DOHH2 (cell line): ENCODE data around the gene HERC3.

Experiments used
- H3F3A ChIP-seq: fragments of 200-600 bp; sonication (generic), shearing (Covaris generic); 2 replicates; pipeline ENCODE4 v1.6.0; 2016; ENCODE audit warnings: antibody characterized with exemption, mild to moderate bottlenecking; ENCODE audit not compliant: control insufficient read depth, insufficient read depth
- H3K27ac ChIP-seq: fragments of 200-600 bp; sonication (generic); 2 replicates; pipeline ENCODE4 v1.5.1; 2014; ENCODE audit warnings: low read depth, mild to moderate bottlenecking, low read length, moderate library complexity
- H3K27me3 ChIP-seq: fragments of 200-600 bp; sonication (generic); 2 replicates; pipeline ENCODE4 v1.6.1; 2014; ENCODE audit warnings: mild to moderate bottlenecking, low read length, mixed read lengths; ENCODE audit not compliant: control insufficient read depth
- H3K36me3 ChIP-seq: fragments of 200-600 bp; sonication (generic); 2 replicates; pipeline ENCODE4 v1.6.1; 2014; ENCODE audit warnings: mild to moderate bottlenecking, low read length, moderate library complexity, mixed read lengths; ENCODE audit not compliant: control insufficient read depth
- H3K4me1 ChIP-seq: fragments of 200-600 bp; sonication (generic); 2 replicates; pipeline ENCODE4 v1.6.1; 2014; ENCODE audit warnings: mild to moderate bottlenecking, low read length, mixed read lengths; ENCODE audit not compliant: control insufficient read depth
- H3K4me2 ChIP-seq: fragments of 200-600 bp; sonication (generic); 2 replicates; pipeline ENCODE4 v1.6.0; 2014; ENCODE audit warnings: mild to moderate bottlenecking, low read length, moderate library complexity
- H3K4me3 ChIP-seq: fragments of 200-600 bp; sonication (generic); 2 replicates; pipeline ENCODE4 v1.5.1; 2014; ENCODE audit warnings: mild to moderate bottlenecking, low read length, mixed read lengths
- H3K79me2 ChIP-seq: fragments of 200-600 bp; sonication (generic); 2 replicates; pipeline ENCODE4 v1.6.1; 2014; ENCODE audit warnings: mild to moderate bottlenecking, low read length, mixed read lengths; ENCODE audit not compliant: control insufficient read depth
- H3K9me2 ChIP-seq: fragments of 200-600 bp; sonication (generic); replicated peaks from 2 replicates; pipeline ENCODE4 v1.6.1; 2014; ENCODE audit warnings: mild to moderate bottlenecking, low read length, mixed read lengths; ENCODE audit not compliant: control insufficient read depth
- H3K9me3 ChIP-seq: fragments of 200-600 bp; sonication (generic); 2 replicates; pipeline ENCODE4 v1.6.1; 2014; ENCODE audit warnings: antibody characterized with exemption, low read length, mixed read lengths; ENCODE audit not compliant: control insufficient read depth, insufficient read depth
- H4K20me1 ChIP-seq: fragments of 200-600 bp; sonication (generic); 2 replicates; pipeline ENCODE4 v1.6.0; 2014; ENCODE audit warnings: low read depth, mild to moderate bottlenecking, antibody characterized with exemption, low read length, moderate library complexity; ENCODE audit not compliant: control insufficient read depth, insufficient read depth
- CTCF ChIP-seq: fragments of 200-600 bp; sonication (generic); IDR thresholded peaks from one replicate; pipeline ENCODE4 v1.5.1; 2014; ENCODE audit warnings: antibody characterized with exemption, mild to moderate bottlenecking, low read depth, low read length; ENCODE audit not compliant: poor library complexity, severe bottlenecking
- EZH2phosphoT487 ChIP-seq: fragments of 200-600 bp; sonication (generic); IDR thresholded peaks from 2 replicates; pipeline ENCODE4 v1.6.1; 2017; ENCODE audit warnings: borderline replicate concordance, mild to moderate bottlenecking, antibody characterized with exemption, low read length, moderate library complexity, mixed read lengths

The HERC3 gene

GRCh38 chr4:88659055-88659889 is 67.0 kb downstream of the HERC3 start:
- no peaks in the 10 kb centered on the region for H3K79me2 ChIP-seq
- no peak overlapping the region for H3K4me3 ChIP-seq
- no peak for TF ChIP-seq EZH2phosphoT487
- TF ChIP-seq CTCF, result peak; percentile 59
- no peaks in the 10 kb centered on the region for H3K4me1 ChIP-seq
- H3K27me3 ChIP-seq, result no peaks in the 10 kb centered on the region
- no peaks in the 10 kb centered on the region; the same call in 1 of the 2 replicates for H4K20me1 ChIP-seq
- no peak overlapping the region for H3K4me2 ChIP-seq
- no peaks in the 10 kb centered on the region for H3K9me3 ChIP-seq
- H3K36me3 ChIP-seq, result peaks cover 4% of the 10 kb centered on the region; the same call in 1 of the 2 replicates
- no peaks in the 10 kb centered on the region for H3F3A ChIP-seq
- no peaks in the 10 kb centered on the region for H3K9me2 ChIP-seq
- H3K27ac ChIP-seq, result no peak overlapping the region

GRCh38 chr4:88659890-88660208 is 67.6 kb downstream of the HERC3 start:
- Histone ChIP-seq H3K79me2 (no peaks in the 10 kb centered on the region), H3K27ac (no peak overlapping the region), H4K20me1 (no peaks in the 10 kb centered on the region; the same call in 1 of the 2 replicates), H3K4me3 (no peak overlapping the region), H3K4me2 (no peak overlapping the region), H3K9me3 (no peaks in the 10 kb centered on the region), H3F3A (no peaks in the 10 kb centered on the region), H3K9me2 (no peaks in the 10 kb centered on the region), H3K4me1 (no peaks in the 10 kb centered on the region), H3K27me3 (no peaks in the 10 kb centered on the region), H3K36me3 (peaks cover 4% of the 10 kb centered on the region; the same call in 1 of the 2 replicates)
- TF ChIP-seq CTCF (no peak), EZH2phosphoT487 (no peak)

GRCh38 chr4:88660446-88661294 is 68.4 kb downstream of the HERC3 start:
- Histone ChIP-seq H3K36me3 (peaks cover 4% of the 10 kb centered on the region; the same call in 1 of the 2 replicates), H3K27ac (no peak overlapping the region), H3K4me3 (no peak overlapping the region), H3K9me2 (no peaks in the 10 kb centered on the region), H3K79me2 (no peaks in the 10 kb centered on the region), H3K4me1 (no peaks in the 10 kb centered on the region), H3K4me2 (no peak overlapping the region), H4K20me1 (no peaks in the 10 kb centered on the region; the same call in 1 of the 2 replicates), H3F3A (no peaks in the 10 kb centered on the region), H3K9me3 (no peaks in the 10 kb centered on the region), H3K27me3 (no peaks in the 10 kb centered on the region)
- TF ChIP-seq EZH2phosphoT487, result no peak
- TF ChIP-seq CTCF, result no peak
